ENCODE data around the gene LRRC70. TPM values are rescaled to one million over a fixed set of nuclear protein-coding genes. Genes with fewer than 3 reads are reported as not detected.
A peak's percentile ranks its signal among the peaks of the same experiment; 100 is the strongest.

The LRRC70 gene
- total RNA-seq, 1 donor from 2014 or later = 0.79 TPM

DNA sequence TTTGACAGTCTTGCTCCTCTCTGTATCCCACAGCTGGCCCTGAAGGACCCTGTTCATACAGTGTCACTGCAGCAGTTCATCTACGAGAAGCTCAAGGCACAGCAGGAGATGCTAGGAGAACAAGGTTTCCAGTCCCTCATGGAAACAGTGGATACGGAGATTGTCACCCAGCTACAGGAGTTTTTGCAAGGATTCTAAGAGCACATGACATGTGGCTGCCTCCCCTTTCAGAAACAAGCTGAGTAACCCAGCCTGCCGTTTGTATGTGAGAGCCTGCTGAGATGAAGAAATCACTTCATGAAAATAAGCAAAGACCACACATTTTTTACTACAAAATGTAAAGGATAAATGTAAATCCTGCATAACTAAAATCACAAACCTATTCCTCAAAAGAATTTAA lies 48.5 kb downstream of the LRRC70 start:
- TF ChIP-seq EZH2 (IDR thresholded peaks at IDR 0.05) (no peak), EZH2phosphoT487 (IDR thresholded peaks at IDR 0.05) (no peak)
- TF ChIP-seq, protein P1, sequence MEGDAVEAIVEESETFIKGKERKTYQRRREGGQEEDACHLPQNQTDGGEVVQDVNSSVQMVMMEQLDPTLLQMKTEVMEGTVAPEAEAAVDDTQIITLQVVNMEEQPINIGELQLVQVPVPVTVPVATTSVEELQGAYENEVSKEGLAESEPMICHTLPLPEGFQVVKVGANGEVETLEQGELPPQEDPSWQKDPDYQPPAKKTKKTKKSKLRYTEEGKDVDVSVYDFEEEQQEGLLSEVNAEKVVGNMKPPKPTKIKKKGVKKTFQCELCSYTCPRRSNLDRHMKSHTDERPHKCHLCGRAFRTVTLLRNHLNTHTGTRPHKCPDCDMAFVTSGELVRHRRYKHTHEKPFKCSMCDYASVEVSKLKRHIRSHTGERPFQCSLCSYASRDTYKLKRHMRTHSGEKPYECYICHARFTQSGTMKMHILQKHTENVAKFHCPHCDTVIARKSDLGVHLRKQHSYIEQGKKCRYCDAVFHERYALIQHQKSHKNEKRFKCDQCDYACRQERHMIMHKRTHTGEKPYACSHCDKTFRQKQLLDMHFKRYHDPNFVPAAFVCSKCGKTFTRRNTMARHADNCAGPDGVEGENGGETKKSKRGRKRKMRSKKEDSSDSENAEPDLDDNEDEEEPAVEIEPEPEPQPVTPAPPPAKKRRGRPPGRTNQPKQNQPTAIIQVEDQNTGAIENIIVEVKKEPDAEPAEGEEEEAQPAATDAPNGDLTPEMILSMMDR (IDR thresholded peaks at IDR 0.05) = no peak
- H3K79me2 ChIP-seq (ENCODE audit: low read depth) = no peaks in the 10 kb centered on the region
- peak overlapping the region; percentile 48 for H3K27ac ChIP-seq
- no peak overlapping the region for H3K4me3 Mint-ChIP-seq
- peaks cover 8% of the 10 kb centered on the region for H3K4me1 Mint-ChIP-seq
- H3K36me3 ChIP-seq = no peaks in the 10 kb centered on the region
- peak; percentile 13 for DNase-seq (ENCODE audit: low spot score)
- no peak overlapping the region for H3K27ac Mint-ChIP-seq
- H3K9me3 ChIP-seq (ENCODE audit: low read depth) = no peaks in the 10 kb centered on the region
- no peak overlapping the region for H3K9ac ChIP-seq
- peak overlapping the region; percentile 3 for H3K4me2 ChIP-seq
- H2AFZ ChIP-seq (replicated peaks) = no peak overlapping the region
- peaks cover 5% of the 10 kb centered on the region for H3F3A ChIP-seq (ENCODE audit: low read depth)
- H4K20me1 ChIP-seq (ENCODE audit: low read depth) = no peaks in the 10 kb centered on the region
- peaks cover 10% of the 10 kb centered on the region for H3K4me1 ChIP-seq
- H3K27me3 ChIP-seq = no peaks in the 10 kb centered on the region
- H3K9me3 Mint-ChIP-seq = no peaks in the 10 kb centered on the region
- peaks cover 5% of the 10 kb centered on the region for H3K27me3 Mint-ChIP-seq (ENCODE audit: insufficient read depth, low read depth)
- no peak overlapping the region for H3K4me3 ChIP-seq
- peaks cover 5% of the 10 kb centered on the region for H3K36me3 Mint-ChIP-seq

DNA sequence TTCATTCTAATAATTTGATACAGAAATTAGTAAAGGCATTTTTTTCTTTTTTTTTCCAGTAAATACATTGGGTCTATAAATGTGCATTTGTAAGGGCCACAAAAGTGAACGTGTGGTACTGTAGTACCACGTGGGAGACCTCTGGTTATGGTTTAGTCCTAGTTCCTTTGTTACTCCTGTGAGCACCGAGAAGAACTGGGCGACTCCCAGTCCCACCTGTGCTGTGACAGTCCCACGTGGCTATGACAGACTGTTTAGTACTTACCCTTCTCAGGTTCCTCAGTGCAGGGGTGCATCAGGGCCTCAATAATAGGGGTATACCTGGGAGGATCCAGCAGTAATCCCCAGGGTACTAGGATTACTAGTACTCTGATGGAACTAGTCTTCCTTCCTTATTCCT lies 49.3 kb downstream of the LRRC70 start:
- TF ChIP-seq EZH2phosphoT487 (IDR thresholded peaks at IDR 0.05) (no peak), EZH2 (IDR thresholded peaks at IDR 0.05) (no peak)
- TF ChIP-seq, protein P1 (IDR thresholded peaks at IDR 0.05) = no peak
- DNase-seq (ENCODE audit: low spot score) = no peak
- H3K36me3 Mint-ChIP-seq = peaks cover 6% of the 10 kb centered on the region
- peaks cover 5% of the 10 kb centered on the region for H3F3A ChIP-seq (ENCODE audit: low read depth)
- H3K4me3 ChIP-seq = no peak overlapping the region
- H3K9ac ChIP-seq = no peak overlapping the region
- no peaks in the 10 kb centered on the region for H3K36me3 ChIP-seq
- no peak overlapping the region for H3K4me2 ChIP-seq
- no peak overlapping the region for H3K4me3 Mint-ChIP-seq
- no peaks in the 10 kb centered on the region for H3K79me2 ChIP-seq (ENCODE audit: low read depth)
- no peaks in the 10 kb centered on the region for H3K27me3 ChIP-seq
- no peaks in the 10 kb centered on the region for H4K20me1 ChIP-seq (ENCODE audit: low read depth)
- H3K4me1 ChIP-seq = peaks cover 10% of the 10 kb centered on the region
- peaks cover 6% of the 10 kb centered on the region for H3K27me3 Mint-ChIP-seq (ENCODE audit: insufficient read depth, low read depth)
- no peak overlapping the region for H3K27ac Mint-ChIP-seq
- no peak overlapping the region for H2AFZ ChIP-seq (replicated peaks)
- H3K9me3 ChIP-seq (ENCODE audit: low read depth) = no peaks in the 10 kb centered on the region
- peaks cover 8% of the 10 kb centered on the region for H3K4me1 Mint-ChIP-seq
- no peak overlapping the region for H3K27ac ChIP-seq
- H3K9me3 Mint-ChIP-seq = no peaks in the 10 kb centered on the region

Other genes with a start within 250 kb of the LRRC70 start
- gene DIMT1, start 174.9 kb upstream of the LRRC70 start, total RNA-seq (ENCODE audit: low replicate concordance) = 24.0 and 43.2 TPM in 2 replicates
- 48.2 and 66.9 TPM in 2 replicates for gene IPO11, start 166.1 kb upstream of the LRRC70 start, total RNA-seq (ENCODE audit: low replicate concordance)

Data from neural progenitor cell (in vitro differentiated cells).